Cardiac muscle cell (in vitro differentiated cells and primary cell): ENCODE results near the gene SIRT1. TPM values are rescaled to one million over a fixed set of nuclear protein-coding genes. Genes with fewer than 3 reads are reported as not detected.

Experiments
- polyA plus RNA-seq: library from polyadenylated mRNA; unstranded; fragments of >200 nt; fragmentation: Nextera tagmentation; extraction: Ambion mirVana; gene quantifications from 2 replicates; pipeline ENCODE4 v1.2.1, GENCODE V29; 2016
- total RNA-seq: library from RNA; depleted of rRNA; stranded (reverse); fragments of >200 nt; gene quantifications from 2 replicates; pipeline ENCODE4 v1.2.3, GENCODE V29; 2016

The SIRT1 gene
- total and polyA plus RNA-seq, 2 experiments from 2014 or later = 17.4 to 19.5 TPM

Other genes starting within 250 kb of the SIRT1 start
- gene CTNNA3, start 188.5 kb upstream of the SIRT1 start, total RNA-seq = 27.9 and 71.7 TPM in 2 replicates
- gene CTNNA3, start 188.5 kb upstream of the SIRT1 start, polyA plus RNA-seq = 55.8 and 83.6 TPM in 2 replicates
- 5.0 and 6.7 TPM in 2 replicates for gene DNAJC12, start 46.5 kb upstream of the SIRT1 start, total RNA-seq
- gene DNAJC12, start 46.5 kb upstream of the SIRT1 start, polyA plus RNA-seq = 6.0 and 6.6 TPM in 2 replicates
- gene HERC4, start 190.6 kb downstream of the SIRT1 start, total RNA-seq = 30.3 and 38.7 TPM in 2 replicates
- 35.1 and 60.2 TPM in 2 replicates for gene HERC4, start 190.6 kb downstream of the SIRT1 start, polyA plus RNA-seq
- 3.9 and 5.3 TPM in 2 replicates for gene MYPN, start 224.8 kb downstream of the SIRT1 start, total RNA-seq
- gene MYPN, start 224.8 kb downstream of the SIRT1 start, polyA plus RNA-seq = 3.9 and 4.0 TPM in 2 replicates